NCI-H748 (cell line): ENCODE data around the gene SMAD9.

Experiments used
- DNase-seq: peaks from one replicate; lab custom pipeline; 2025; ENCODE audit not compliant: unreplicated experiment; lab: John Stamatoyannopoulos, UW

SMAD9 gene

GRCh38 chr13:36870050-36870692 lies 49.9 kb downstream of the SMAD9 start:
- no peak for DNase-seq

GRCh38 chr13:36866232-36866631 lies 53.8 kb downstream of the SMAD9 start:
- DNase-seq = no peak

- DNase-seq = no peak
These were observed 54.8 kb downstream of the SMAD9 start for GRCh38 chr13:36865265-36865664.

- no peak for DNase-seq
These were observed 57.3 kb downstream of the SMAD9 start for GRCh38 chr13:36862722-36863121.

- DNase-seq = no peak
These were observed 57.9 kb downstream of the SMAD9 start for GRCh38 chr13:36862002-36862685.

- no peak for DNase-seq
These were observed 60.8 kb downstream of the SMAD9 start for GRCh38 chr13:36859259-36859658.

GRCh38 chr13:36858290-36858689 lies 61.7 kb downstream of the SMAD9 start:
- DNase-seq = peak; percentile 86

- DNase-seq = no peak
These were observed 62.8 kb downstream of the SMAD9 start for GRCh38 chr13:36857253-36857652.

- DNase-seq = peak; percentile 55
These were observed 69.1 kb downstream of the SMAD9 start for GRCh38 chr13:36850790-36851438.

- DNase-seq = peak; percentile 81
These were observed 71.6 kb downstream of the SMAD9 start for GRCh38 chr13:36848199-36848982.

- DNase-seq = no peak
These were observed 72.4 kb downstream of the SMAD9 start for GRCh38 chr13:36847606-36848005.

- peak; percentile 32 for DNase-seq
These were observed 78.6 kb downstream of the SMAD9 start for GRCh38 chr13:36841391-36841790.

- no peak for DNase-seq
These were observed 79.3 kb downstream of the SMAD9 start for GRCh38 chr13:36840718-36841250.

GRCh38 chr13:36839981-36840380 lies 80.1 kb downstream of the SMAD9 start:
- no peak for DNase-seq

GRCh38 chr13:36839281-36839680 lies 80.8 kb downstream of the SMAD9 start:
- no peak for DNase-seq

GRCh38 chr13:36837354-36838092 lies 82.5 kb downstream of the SMAD9 start:
- DNase-seq = no peak

- no peak for DNase-seq
These were observed 85.7 kb downstream of the SMAD9 start for GRCh38 chr13:36834299-36834698.

- DNase-seq = no peak
These were observed 88.7 kb downstream of the SMAD9 start for GRCh38 chr13:36831291-36831690.

GRCh38 chr13:36829753-36830152 lies 90.3 kb downstream of the SMAD9 start:
- DNase-seq = no peak

- no peak for DNase-seq
These were observed 97.3 kb downstream of the SMAD9 start for GRCh38 chr13:36822785-36823184.

GRCh38 chr13:36820222-36820621 lies 99.8 kb downstream of the SMAD9 start:
- DNase-seq = no peak
